Fibroblast of the aortic adventitia (primary cell): ENCODE data around the gene IL1RAPL1. TPM values are rescaled to one million over a fixed set of nuclear protein-coding genes. Genes with fewer than 3 reads are reported as not detected.

ENCODE experiments used
- DNase-seq: peaks from one replicate; pipeline ENCODE4 v3.0.0-alpha.2; 2010; ENCODE audit warnings: low read depth
- H3K4me3 ChIP-seq: 2 replicates; pipeline ENCODE4 v1.5.1; 2011; ENCODE audit warnings: low read depth, mild to moderate bottlenecking, control low read depth, low read length, moderate library complexity
- total RNA-seq: library from RNA; depleted of rRNA; stranded (reverse); fragments of >200 nt; gene quantifications from 2 replicates; pipeline ENCODE4 v1.2.3, GENCODE V29; 2012; ENCODE audit warnings: low replicate concordance
- TF ChIP-seq, protein P1 (sequence below): IDR thresholded peaks from 2 replicates; pipeline ENCODE4 v1.5.1; 2011; ENCODE audit warnings: mild to moderate bottlenecking, low read length, control low read depth, inconsistent platforms; ENCODE audit not compliant: insufficient read depth

Gene IL1RAPL1
- total RNA-seq, 1 donor, result 7.1 TPM

DNA sequence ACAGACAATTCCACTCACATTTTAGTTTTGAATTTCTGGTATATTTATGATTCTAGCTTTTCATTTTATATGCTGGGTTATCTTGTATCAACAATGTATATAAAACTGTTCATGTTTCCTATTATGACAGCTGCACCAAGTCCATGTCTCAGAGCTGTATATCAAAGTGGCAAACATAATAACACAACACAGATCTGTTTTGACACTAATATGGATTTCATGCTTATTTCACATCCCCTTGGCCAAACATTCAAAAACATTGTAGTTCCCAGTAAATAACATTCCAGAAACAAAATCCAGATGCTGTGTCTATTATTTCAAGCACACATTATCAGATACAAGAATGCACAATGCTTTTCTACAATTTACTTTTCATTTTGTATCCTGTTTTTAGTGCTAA is 1247.5 kb downstream of the IL1RAPL1 start:
- DNase-seq, result no peak
- H3K4me3 ChIP-seq, result no peak overlapping the region
- TF ChIP-seq, protein P1, sequence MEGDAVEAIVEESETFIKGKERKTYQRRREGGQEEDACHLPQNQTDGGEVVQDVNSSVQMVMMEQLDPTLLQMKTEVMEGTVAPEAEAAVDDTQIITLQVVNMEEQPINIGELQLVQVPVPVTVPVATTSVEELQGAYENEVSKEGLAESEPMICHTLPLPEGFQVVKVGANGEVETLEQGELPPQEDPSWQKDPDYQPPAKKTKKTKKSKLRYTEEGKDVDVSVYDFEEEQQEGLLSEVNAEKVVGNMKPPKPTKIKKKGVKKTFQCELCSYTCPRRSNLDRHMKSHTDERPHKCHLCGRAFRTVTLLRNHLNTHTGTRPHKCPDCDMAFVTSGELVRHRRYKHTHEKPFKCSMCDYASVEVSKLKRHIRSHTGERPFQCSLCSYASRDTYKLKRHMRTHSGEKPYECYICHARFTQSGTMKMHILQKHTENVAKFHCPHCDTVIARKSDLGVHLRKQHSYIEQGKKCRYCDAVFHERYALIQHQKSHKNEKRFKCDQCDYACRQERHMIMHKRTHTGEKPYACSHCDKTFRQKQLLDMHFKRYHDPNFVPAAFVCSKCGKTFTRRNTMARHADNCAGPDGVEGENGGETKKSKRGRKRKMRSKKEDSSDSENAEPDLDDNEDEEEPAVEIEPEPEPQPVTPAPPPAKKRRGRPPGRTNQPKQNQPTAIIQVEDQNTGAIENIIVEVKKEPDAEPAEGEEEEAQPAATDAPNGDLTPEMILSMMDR, result no peak

- DNase-seq, result no peak
Observed at GRCh38 chrX:29841750-29842149, 1254.5 kb downstream of the IL1RAPL1 start.

DNA sequence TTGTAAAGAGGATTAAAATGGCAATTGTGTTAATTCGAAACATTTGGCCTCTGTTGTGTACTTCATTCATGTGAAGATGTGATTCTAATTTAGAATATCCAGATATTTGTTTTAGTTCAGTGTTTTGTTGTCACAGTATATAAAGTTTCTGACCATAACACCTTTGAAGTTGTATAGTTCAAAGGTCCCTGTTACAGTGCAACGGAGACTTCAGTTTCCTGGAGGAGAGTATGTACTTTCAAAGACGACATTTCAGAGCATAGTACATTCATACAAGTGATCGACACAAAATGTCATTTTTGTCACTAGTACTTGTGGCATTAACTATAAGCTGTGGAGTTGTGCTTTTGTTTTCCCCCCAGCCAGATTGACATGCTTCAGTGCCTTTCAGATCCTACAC is 1255.3 kb downstream of the IL1RAPL1 start:
- no peak overlapping the region for H3K4me3 ChIP-seq
- TF ChIP-seq, protein P1, result no peak

More at GRCh38 chrX:29841750-29842149, 1254.5 kb downstream of the IL1RAPL1 start:
- TF ChIP-seq, protein P1, result no peak
- no peak overlapping the region for H3K4me3 ChIP-seq

DNA sequence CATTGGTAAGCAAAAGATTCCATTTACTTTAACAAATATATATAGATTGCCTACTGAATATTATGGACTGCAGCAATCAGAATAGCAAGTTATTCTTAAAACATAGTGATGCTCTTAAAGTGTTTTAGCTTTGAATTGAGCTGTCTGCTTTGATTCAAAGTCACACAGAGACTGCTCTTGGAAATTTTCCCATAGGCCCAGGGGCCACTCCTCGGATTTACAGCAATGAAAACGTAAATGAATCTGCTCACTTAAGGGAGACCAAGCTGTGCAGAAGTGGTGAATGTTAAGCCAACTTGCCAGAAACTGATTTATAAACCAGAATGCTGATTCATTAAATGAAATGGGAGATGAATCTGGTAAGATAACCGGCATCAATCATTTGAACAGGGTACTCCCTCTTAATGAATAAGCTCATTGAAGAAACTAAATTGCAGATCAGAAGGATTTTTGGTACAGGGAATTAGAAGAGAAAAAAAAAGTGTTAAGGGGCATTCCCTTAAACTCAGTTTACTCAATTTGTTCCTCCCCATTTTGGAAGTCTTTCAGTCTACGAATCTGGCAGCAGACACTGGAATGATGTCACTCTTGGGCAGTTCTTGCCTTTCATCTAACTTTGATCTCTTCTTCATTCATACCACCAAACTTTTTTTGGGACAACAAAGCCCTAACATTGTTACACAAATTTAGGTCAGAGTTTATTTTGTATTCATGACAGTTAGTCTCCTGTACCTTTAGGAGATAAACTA is 1264.8 kb downstream of the IL1RAPL1 start:
- TF ChIP-seq, protein P1, result no peak
- peak; percentile 22 for DNase-seq
- H3K4me3 ChIP-seq, result no peak overlapping the region

More for the DNA sequence above, 1255.3 kb downstream of the IL1RAPL1 start:
- no peak for DNase-seq

DNA sequence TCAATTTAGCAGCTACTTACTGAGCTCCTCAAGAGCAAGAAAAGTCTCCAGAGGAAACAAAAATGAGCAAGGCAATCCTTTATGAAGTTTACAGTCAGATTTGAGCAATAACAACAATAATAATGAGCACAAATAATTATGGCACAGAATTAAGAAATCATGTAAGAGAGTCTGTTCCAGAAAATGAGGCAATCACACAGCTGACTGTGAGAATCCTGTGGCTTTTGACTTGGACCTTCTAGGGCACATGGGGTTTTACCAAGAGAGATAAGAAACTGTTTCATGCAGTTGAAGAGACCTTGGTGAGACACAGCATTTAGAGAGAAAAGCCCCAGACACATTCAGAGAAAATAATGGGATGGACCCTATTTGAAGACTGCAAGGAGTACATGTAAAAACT is 1265.5 kb downstream of the IL1RAPL1 start:
- no peak overlapping the region for H3K4me3 ChIP-seq
- TF ChIP-seq, protein P1, result no peak
- DNase-seq, result peak; percentile 35

- DNase-seq, result peak; percentile 16
- no peak overlapping the region for H3K4me3 ChIP-seq
- TF ChIP-seq, protein P1, result no peak
Observed at GRCh38 chrX:29858714-29859113, 1271.5 kb downstream of the IL1RAPL1 start.
